CD4-positive, alpha-beta T cell treated with Interferon alpha-2 for 1 hour (primary cell): ENCODE data around the gene ADGRD1.

Source experiments
- DNase-seq, 2 donors: peaks; one replicate each; pipeline ENCODE4 v3.0.0-alpha.2; 2020 to 2022

ADGRD1 gene

DNA sequence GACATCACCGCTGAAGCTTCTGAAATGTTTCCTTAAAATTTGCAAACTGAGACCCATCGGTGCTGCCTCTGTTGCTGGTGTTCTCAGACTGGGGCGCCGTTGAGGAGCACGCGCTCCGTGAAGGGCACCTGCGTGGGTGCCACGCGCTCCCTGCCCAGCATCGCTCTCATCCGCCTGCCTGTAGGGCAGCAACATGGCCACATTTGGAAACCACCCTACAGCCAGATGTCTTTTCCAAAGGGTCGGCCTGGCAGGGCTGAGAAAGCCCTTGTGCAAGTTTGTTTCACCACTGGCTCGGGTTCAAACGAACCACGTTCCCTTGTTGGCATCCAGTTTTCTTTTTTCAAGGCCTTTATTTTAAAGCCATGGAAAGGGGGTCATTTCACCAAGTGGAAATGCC is 13.9 kb downstream of the ADGRD1 start:
- DNase-seq, result no peak

DNA sequence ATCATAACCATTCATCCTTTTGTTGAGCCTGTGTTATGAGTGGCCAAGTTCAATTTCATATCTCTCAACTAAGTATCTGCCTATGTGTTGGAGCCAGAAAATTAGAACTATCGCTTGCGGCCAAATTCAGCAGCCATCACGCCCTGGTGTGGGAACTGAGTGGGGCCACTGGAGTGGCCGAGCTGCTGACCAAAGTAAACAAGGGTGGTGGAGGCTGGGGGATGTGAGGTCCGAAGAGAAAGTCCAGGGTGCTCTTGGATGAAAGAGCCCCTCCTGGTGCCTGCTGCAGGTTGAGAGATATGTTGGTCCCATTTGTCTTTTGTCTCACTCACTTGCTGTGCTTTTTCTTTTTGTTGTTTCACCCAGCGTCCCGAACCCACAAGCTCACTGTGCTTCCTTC is 14.9 kb downstream of the ADGRD1 start:
- DNase-seq, result no peak

DNA sequence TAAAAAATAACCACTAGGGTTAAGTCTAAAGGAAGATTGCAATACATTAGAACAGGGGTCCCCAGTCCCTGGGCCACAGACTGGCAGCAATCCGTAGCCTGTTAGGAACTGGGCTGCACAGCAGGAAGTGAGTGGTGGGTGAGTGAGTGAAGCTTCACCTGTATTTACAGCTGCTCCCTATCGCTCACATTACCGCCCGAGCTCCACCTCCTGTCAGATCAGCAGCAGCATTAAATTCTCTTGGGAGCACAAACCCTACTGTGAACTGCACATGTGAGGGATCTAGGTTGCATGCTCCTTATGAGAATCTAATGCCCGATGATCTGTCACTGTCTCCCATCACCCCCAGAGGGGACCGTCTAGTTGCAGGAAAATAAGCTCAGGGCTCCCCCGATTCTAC is 15.5 kb downstream of the ADGRD1 start:
- no peak for DNase-seq

DNA sequence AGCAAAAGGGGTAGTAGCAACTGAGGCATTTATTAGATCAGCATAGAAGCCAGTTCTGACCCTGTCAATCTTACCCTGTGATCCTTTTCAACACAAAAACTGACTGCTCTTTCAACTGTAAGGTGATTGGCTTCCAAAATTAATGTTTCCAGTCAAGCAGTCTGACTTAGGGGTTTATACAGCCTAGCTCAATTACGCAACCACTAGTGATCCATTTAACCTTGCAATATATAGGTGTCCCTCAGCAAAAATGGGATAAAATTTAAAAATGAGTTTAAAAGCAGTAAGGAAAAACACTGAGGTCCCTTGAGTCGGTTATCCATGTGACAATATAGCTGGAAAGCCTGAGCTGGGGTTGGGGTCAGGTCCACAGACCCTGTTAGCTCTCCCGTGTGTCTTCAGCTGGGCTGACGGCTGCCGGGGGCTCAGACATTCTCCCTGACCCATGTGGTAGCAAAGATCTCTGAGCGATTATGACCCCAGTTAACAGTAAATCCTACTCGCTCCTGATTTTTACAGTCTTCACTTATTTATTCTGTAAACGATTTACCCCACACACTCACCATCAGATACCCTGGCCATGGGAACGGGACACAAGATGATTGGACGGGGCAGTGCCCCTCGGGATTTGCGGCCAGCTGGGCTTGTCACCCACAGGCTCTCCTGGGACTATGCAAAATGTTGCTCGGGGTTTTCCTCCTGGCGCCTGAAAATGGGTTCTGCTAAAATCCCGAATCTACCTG is 16.6 kb downstream of the ADGRD1 start:
- DNase-seq, result no peak

DNA sequence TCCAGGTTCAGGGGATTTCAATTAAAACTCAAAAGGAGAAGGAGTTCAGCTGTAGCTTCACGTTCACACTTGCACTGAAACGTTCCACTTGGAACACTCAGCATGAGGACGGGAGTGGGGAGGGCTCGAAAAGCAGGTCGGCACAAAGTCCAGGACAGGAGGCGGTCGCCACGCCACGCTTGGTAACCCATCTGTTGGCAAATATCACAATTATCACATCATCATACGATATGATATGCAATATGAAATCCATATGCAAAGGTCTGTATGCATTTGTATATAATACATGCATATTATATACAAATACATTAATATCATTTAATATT is 17.2 kb downstream of the ADGRD1 start:
- DNase-seq, result no peak

DNA sequence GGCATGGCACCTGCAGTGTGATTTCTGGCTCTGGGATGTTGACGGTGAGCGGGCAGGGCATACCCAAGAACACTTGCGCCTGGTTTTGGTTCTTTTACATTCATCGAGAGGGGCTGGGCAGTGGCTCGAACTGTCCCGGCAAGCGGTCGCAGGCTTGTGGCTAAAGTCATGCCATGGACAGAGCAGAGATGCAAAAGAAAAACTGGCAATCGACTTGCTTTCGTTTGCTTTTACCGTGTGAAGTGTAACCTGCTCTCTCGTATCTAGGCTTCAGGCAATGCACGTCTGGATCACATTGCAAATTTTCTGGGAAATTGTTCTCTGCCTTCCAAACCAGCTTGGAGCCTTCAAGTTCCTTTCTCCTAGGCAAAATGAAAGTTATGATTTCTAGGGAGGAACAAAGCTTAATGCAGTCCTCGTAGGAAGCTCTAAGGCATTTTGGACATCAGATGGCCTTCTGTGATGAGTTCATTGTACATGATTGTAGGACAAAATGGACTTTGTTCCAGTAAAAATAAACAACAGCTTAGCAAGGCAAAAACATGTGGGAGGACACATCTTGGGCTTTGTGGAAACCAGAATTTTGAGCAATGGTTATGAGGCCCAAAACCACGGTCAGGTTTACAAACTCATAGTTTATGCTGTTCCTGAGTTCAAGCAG is 18.3 kb downstream of the ADGRD1 start:
- no peak for DNase-seq

DNA sequence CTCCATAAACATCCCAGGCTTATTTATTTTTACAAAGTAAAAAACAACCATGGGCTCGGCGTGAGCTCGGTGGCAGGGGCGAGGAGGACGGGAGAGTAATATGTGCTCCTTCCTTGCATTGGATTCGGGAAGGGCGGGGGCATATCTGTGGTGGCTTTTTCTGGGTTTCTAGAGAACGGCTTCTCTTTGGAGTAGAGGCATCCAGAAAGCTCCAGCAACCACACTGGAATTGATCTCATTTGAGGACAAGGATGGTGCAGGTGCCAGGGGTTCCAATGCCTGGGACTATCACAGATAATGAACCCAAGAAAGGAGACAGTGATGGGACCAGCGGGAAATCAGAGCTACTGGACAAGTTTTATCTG is 18.9 kb downstream of the ADGRD1 start:
- no peak for DNase-seq

DNA sequence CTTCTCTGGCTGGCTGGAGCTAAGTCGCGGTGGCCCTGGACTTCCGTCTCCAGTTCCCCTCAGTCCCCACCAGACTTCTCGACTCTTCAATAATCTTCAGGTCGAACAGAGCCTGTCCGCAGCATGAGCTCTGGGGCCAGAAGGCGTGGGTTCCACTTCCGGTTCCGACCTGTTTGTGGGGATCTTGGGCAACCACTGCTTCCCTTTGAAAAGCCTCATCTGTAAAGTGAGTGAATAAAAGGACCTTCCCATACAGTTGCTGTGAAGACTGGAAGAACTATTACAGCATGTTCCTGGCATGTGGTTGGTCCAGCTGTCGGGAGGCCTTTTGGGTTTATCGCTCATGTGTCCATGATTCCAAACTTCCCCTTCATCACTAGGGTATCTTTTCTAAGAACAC is 19.4 kb downstream of the ADGRD1 start:
- no peak for DNase-seq

DNA sequence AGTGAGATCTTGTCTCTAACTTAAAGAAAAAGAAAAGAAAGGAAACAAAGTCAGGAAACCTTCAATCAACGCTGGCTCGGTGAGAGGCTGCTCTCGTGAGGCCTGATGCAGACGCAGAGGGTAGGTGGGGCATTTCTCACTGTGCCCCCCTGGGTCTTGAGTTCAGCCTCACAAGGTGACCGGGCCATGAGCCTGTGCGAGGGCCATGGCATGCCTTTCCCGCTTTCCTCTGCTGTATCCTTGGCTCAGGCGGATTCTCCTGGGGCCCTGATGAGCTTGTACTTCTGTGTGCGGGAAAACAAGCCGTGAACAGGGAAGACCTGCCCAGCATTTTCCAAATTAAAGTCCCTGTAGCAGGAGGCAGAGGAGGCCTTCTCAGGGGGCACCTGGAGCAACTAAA is 20.2 kb downstream of the ADGRD1 start:
- DNase-seq, result no peak

DNA sequence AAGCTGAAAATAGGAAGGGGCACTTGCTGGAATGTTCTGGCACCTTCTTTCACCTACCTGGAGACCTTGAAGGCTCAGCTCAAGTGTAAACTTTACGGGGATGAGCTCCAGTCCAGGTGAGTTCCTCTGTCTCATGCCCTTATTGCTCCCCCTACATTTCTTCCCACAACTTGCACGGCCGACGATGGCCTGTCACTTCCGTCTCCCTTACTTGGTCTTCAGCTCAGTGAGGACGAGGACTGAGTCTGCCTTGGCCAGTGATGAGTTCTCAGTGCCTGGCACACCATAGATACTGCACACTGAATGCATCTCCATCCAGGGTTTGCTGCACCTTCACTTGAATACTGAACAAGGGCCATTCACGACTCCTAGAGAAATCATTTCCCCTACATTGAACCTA is 21.4 kb downstream of the ADGRD1 start:
- no peak for DNase-seq

DNA sequence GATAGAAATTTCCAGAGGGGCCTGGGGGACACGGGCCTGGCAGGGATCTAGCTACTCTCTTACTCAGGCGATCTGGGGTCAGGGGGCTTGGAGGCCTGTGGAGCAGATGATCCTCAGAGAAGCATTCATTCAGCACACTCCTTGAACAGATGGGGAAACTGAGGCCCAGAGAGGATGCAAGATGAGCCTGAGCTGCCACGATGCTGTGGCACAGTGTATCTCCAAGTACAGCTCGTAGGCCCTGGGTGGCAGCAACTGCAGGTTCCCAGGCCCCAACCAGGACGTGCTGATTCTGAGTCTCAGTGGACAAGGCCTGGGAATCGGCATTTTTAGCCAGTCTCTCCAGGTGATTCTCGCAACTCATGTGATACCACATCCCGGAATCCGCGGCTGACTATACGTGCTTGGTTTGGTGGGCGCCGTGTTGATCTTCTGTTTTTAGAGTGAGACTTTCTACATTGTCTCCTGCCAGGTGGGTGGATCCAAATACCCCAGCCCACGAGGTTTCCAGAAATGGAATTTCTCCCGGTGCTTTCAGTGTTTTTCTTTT is 22.5 kb downstream of the ADGRD1 start:
- DNase-seq, result no peak

DNA sequence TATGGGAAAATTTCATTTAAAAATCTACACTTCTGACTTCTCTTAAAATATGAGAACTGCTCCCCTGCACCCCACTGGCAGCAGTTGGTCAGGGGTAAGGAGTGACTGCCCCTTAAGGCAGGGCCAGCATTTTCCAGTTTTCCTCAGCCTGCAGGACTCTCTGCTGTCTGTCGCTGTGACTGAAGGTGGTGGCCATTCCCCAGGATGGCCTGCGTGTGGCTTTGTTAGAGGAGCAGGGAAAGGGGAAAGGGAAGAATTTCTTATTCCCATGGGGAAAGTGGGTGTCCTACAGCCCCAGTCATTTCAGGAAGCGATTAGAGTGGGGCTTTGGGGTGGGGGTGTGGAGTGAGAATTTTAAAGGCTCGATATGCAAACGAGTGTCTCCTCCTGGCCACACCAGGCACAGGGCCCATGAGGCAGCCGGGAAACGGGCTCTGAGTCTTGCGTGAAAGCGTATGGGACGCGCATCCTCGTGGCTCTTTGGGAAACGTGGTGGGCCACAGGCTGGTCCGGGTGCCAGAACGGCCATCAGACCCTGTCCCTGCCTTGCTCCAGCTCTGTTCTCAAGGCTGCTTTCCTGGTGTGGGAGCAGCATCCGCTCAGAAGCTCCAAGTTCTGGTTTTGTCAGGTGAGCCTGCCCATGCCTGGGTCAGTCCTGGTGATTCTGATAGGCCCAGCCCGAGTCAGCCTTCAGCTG is 23.5 kb downstream of the ADGRD1 start:
- DNase-seq, result no peak

DNA sequence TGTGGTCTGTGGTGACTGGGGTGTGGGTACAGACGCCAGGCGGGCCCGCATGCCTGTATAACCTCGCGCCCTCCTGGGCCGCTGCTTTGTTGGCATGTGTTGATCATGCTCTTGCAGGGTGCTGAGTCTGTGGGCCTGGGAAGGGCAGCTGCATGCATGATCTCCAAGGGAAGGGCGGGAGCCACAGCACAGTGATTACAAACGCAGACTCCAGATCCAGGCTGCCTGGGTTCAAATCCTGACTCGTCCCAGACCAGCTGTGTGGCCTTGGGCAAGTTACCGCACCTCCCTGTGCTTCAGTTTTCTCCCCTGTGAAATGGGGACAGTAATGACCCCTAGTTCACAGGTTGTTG is 24.0 kb downstream of the ADGRD1 start:
- DNase-seq, result no peak

DNA sequence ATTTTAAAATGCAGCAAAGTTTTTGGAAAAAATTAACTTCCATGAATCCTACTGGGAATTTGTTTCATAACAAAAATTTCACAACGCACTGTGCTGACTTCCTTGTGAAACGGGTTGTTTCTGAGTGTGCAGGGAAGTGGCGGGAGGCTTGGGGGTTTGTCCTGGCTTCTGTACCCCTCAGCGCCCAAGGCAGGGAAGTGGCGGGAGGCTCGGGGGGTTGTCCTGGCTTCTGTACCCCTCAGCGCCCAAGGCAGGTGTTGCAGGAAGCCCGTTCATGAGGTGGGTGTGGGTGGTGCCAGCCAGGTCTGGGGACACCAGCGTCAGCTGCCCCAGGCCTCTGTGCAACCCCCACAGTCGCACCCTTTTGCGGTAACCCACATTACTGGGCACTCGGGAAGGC is 25.1 kb downstream of the ADGRD1 start:
- no peak for DNase-seq

DNA sequence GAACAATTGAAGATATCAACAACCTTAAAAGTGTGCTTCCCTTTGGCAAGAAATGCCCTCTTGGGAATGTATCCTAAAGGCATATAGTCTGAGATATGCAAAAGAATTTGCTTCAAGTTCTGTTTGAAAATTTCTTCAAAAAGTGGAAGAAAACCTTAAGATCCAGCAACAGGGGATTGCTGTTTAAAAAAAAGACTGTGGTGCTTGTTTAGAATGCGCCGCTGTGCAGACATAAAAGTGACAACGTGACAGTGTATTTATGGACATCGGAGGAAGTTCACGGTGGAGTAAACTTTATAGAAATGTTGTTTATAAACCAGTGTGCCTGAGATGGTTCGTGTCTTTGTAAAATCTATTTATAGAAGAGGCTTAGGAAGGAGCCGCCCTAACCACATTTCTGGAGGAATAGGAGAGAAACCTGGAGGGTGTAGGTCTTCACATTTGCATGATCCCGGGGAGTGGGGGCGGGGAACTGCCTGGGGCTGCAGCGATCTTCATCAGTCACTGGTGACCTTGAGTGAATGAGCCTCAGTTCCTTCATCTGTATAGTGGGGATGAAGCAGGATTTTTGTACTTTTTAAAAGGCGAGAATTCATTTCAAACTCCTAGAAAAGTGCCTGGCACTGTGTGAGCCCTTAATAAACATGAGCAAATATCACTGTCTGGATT is 27.5 kb downstream of the ADGRD1 start:
- DNase-seq, result no peak

DNA sequence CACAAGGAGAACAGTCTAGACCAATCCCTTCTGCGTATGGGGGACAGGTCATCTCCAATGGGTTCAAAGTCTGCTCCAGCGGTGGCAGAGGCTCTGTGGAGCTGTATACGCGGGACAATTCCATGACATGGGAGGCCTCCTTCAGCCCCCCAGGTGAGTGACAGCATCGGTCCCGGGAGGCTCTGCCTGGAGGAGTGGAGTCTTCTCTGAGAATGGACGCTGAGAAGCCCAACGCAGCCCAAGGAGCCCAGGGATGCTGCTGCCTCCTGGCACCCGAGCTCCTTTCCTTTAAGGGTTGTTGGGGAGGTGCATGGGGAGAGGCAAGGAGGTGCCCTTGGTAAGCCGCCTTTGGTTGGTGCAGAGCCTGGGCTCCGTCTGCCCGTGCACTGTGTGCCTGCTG is 28.2 kb downstream of the ADGRD1 start:
- no peak for DNase-seq

DNA sequence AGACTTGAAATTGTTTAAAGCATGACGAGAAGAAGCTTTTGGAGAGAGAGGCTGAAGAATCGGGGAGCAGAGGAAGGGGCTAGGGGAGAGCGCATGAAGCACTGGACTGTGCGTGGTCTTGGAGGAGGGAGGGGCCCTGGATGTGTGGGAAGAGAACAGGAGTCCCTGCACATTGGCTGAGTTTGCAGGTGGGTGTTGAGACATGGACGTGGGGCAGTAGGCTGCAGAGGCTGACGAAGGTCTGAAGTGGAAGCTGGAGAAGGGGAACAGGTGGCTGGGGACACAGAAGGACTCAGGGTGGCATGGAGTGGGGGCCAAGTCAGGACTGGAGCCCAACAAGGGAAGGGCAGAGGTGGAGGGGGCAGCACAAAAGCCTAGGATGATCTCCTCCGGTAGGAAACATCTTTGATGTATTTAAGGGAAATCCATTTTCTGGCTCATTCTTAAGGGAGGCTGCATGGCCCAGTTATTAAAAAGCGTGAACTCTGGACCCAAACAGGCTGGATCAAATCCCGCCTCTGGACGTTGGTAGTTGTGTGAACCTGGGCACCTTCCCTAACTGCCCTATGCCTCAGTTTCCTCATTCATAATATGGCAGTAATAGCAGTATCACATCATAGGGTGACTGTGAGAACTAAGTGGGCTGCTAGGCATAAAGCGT is 29.0 kb downstream of the ADGRD1 start:
- DNase-seq, result no peak

DNA sequence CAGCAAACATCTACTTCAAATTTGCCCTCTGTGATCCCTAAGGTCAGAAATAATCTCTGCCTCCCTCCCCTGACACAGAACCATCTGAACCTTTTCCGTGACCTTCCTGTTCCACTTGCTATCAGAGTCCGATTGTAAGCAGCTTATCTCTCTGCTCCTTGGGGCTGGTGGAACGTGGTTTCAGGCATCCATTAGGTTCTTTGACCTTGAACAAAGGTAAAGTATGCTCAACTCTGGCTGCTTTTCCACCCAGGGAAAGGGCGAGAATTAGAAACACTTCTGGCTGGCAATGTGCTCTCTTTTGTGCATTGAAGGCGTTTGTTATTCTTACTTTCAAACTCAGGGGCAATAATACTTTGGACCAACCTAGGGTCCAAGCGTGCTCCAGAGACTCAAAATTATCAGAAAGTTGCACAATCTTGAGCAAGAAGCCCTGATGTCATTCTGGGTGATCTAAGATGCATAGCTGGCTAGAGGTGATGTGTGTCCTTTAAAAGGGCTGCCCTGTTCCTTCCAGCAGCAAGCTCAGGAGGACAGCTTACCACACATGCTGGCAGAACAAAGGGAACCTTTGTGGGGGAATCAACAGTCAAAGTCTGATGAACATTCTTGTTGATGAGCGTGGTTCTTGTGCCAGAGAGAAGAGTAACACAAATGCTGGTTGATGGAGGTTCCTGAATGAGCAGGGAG is 29.8 kb downstream of the ADGRD1 start:
- no peak for DNase-seq

DNA sequence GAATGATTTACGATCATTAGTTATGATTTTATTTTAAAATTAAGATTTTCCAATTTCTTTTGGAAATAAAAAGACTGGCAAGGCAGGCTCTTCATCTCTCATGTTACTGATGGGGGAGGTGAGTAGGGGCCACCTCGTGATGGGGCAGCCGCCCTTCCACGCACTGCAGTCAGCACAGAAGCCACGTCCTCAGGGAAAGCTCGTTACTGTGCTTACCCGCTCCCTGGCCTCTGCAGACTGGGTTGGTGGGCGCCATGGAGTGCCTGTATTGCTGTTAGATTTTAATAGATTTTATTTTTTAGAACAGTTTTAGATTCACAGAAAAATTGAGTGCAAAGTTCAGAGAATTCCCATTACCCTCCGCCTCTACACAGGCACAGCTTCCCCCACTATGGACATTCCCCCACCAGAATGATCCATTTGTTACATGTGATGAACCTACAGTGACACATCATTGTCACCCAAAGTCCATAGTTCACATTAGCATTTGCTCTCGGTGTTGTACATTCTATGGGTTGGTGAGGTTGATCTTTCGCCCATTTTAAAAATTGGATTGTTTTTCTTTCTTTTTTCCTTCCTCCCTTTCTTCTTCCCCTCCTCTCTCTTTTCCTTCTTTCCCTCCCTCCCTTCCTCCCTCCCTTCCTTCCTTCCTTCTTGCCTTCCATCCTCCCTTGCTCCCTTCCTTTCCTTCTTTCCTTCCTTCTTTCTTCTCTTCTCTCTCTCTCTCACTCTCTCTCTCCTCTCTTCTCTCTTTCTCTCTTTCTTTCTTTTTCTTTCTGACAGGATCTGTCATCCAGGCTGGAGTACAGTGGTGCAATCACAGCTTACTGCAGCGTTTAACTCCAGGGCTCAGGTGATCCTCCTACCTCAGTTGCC is 30.7 kb downstream of the ADGRD1 start:
- no peak for DNase-seq

DNA sequence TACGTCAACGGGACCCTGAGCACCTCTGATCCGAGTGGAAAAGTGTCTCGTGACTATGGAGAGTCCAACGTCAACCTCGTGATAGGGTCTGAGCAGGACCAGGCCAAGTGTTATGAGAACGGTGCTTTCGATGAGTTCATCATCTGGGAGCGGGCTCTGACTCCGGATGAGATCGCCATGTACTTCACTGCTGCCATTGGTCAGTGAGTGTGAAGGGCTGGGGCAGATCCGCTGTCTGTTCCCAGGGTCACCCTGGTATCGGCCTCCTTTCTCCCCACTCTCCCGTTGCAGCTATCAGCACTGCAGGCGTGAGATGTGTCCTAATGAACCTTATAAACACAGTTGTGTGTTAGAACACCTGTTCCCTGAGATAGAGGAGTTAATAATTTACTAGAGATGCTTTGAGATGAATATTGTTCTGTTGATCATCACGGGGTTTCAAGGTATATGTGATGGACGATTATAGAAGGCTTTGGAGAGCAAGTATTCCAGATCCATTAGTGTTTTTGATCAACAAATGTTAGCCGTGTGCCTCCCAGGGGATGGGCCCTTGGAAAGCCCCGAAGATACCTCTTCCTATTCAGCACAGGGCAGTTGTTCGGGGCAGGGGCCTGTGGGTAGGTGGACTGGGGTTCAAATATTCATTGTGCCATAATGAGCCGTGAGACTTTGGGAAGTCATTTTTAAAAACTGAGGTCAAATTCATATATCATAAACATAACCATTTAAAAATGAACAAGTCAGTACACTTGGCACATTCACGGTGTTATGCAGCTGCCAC is 33.6 kb downstream of the ADGRD1 start:
- DNase-seq, result no peak

DNA sequence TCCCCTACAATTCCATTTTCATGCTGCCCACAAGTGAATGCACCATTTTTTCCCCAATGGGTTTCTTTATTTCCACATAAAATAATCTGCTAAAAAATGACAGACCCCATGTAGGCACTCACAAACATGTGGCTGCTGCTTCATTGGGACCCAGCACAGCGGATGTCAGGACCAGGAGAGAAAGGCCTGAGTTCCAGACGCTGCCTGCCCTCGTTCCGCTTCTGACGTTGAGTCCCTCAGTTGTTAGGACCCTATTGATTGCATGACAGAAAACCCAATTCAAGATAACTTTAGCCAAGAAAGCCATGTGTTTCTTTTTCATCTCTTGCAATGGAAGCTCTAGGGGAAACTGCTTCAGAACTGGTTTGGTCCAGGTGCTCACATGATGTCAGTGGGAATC is 34.6 kb downstream of the ADGRD1 start:
- no peak for DNase-seq
